GM12891 (cell line): Measurements from ENCODE around the gene SLC22A8. TPM values are rescaled to one million over a fixed set of nuclear protein-coding genes. Genes with fewer than 3 reads are reported as not detected.
"Not testable (repeated sequence)": the region's sequence is repeated elsewhere in the genome, so short reads cannot be mapped to it uniquely, and the experiment has no call there.

Source experiments
- DNase-seq: peaks from one replicate; pipeline ENCODE4 v3.0.0; 2011; ENCODE audit warnings: low spot score; ENCODE audit not compliant: insufficient read length
- FAIRE-seq: peaks from 2 replicates; lab custom pipeline; 2011; peaks lifted over from hg19 to GRCh38; lab: Jason Lieb, UNC
- PAX5 ChIP-seq: IDR thresholded peaks from 2 replicates; pipeline ENCODE4 v1.6.1; 2011; ENCODE audit warnings: low read length, moderate library complexity, mild to moderate bottlenecking; ENCODE audit not compliant: insufficient read depth, severe bottlenecking
- POLR2A ChIP-seq: IDR thresholded peaks from 2 replicates; pipeline ENCODE4 v1.6.1; 2011; ENCODE audit warnings: low read depth, low read length, control low read depth
- POLR2AphosphoS5 ChIP-seq: IDR thresholded peaks from 2 replicates; pipeline ENCODE4 v1.6.1; 2011; ENCODE audit warnings: low read depth, low read length, control low read depth
- POU2F2 ChIP-seq: IDR thresholded peaks from 2 replicates; pipeline ENCODE4 v1.6.1; 2011; ENCODE audit warnings: low read depth, mild to moderate bottlenecking, control low read depth, low read length, moderate library complexity
- SPI1 ChIP-seq: IDR thresholded peaks from 2 replicates; pipeline ENCODE4 v1.6.1; 2011; ENCODE audit warnings: low read depth, low read length, control low read depth
- TAF1 ChIP-seq: IDR thresholded peaks from 2 replicates; pipeline ENCODE4 v1.6.1; 2011; ENCODE audit warnings: low read depth, low read length, control low read depth
- polyA plus RNA-seq: library from polyadenylated mRNA; unstranded; fragments of >200 nt; gene quantifications from one replicate; pipeline ENCODE4 v1.2.1, GENCODE V29; 2012; ENCODE audit warnings: low read depth, missing spikeins, inconsistent platforms; ENCODE audit not compliant: missing spikeins

Gene SLC22A8, protein sequence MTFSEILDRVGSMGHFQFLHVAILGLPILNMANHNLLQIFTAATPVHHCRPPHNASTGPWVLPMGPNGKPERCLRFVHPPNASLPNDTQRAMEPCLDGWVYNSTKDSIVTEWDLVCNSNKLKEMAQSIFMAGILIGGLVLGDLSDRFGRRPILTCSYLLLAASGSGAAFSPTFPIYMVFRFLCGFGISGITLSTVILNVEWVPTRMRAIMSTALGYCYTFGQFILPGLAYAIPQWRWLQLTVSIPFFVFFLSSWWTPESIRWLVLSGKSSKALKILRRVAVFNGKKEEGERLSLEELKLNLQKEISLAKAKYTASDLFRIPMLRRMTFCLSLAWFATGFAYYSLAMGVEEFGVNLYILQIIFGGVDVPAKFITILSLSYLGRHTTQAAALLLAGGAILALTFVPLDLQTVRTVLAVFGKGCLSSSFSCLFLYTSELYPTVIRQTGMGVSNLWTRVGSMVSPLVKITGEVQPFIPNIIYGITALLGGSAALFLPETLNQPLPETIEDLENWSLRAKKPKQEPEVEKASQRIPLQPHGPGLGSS
- polyA plus RNA-seq: not detected

GRCh38 chr11:63015521-63016215 is at the start of gene SLC22A8:
SLC22A8 (minus strand) TSS chr11:63015841; CDS start chr11:63014958, 883 bp downstream.
- DNase-seq: no peak
- FAIRE-seq: no peak
- TF ChIP-seq PAX5 (no peak), POLR2AphosphoS5 (no peak), SPI1 (no peak)

DNA sequence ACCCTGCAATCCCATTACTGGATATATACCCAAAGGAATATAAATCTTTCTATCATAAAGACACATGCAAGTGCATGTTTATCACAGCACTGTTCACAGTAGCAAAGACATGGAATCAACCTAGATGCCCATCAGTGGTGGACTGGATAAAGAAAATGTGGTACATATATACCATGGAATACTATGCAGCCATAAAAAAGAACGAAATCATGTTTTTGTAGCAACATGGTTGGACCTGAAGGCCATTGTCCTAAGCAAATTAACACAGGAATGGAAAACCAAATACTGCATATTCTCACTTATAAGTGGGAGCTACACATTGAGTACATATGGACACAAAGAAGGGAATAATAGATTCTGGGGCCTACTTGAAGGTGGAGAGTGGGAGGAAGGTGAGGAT is 30.6 kb upstream of the SLC22A8 start:
- DNase-seq, FAIRE-seq: not testable (repeated sequence)

GRCh38 chr11:63042596-63042995 is 27.0 kb upstream of the SLC22A8 start:
- FAIRE-seq (no peak), DNase-seq (no peak)
- TF ChIP-seq SPI1 (no peak), TAF1 (no peak), POU2F2 (no peak), POLR2A (no peak), POLR2AphosphoS5 (no peak), PAX5 (no peak)

- DNase-seq (no peak), FAIRE-seq (no peak)
- TF ChIP-seq PAX5: no peak
- no peak for TF ChIP-seq SPI1
- TF ChIP-seq POU2F2: no peak
- TF ChIP-seq TAF1: no peak
- TF ChIP-seq POLR2AphosphoS5: no peak
- TF ChIP-seq POLR2A: no peak
Observed at GRCh38 chr11:63032457-63032856, 16.8 kb upstream of the SLC22A8 start.

DNA sequence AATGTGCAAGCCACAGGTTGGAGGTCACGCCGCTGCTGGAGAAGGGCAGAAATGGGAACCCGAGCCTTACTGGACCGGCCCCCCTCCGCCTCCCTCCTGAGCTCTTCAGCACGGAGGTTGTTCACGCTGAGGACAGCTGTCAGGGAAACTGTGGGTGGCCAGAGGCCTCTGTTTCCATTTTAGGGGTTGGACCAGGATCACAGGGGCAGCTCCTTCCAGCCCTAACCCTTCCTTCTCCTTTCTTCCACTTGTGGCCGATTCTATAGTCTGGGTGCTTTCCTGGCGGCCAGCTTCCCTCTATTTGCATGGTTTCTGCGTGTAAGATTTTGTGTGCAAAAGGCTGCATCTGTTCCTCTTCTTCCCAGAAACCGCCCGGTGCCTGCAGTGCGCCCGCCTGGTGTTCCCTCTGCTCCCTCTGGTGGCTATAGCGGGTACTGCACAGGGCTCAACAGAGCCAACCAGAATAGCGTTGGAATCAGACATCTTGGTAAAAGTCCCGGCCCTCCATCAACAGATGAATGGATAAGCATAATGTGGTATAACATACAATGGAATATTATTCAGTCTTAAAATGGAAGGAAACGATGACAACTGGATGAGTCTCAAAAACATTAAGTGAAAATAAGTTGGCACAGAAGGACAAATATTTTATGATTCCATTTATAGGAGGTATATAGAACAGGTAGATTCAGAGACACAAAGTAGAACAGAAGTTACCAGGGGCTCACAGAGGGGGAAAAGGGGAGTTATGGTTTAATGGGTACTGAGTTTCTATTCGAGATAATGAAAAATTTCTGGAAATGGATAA is 8.4 kb upstream of the SLC22A8 start:
- peak; percentile 97 for FAIRE-seq
- DNase-seq: peak; percentile 70
- TF ChIP-seq PAX5: no peak
- TF ChIP-seq POLR2A: no peak
- peak; percentile 9; the same call in 1 of the 2 replicates for TF ChIP-seq SPI1

DNA sequence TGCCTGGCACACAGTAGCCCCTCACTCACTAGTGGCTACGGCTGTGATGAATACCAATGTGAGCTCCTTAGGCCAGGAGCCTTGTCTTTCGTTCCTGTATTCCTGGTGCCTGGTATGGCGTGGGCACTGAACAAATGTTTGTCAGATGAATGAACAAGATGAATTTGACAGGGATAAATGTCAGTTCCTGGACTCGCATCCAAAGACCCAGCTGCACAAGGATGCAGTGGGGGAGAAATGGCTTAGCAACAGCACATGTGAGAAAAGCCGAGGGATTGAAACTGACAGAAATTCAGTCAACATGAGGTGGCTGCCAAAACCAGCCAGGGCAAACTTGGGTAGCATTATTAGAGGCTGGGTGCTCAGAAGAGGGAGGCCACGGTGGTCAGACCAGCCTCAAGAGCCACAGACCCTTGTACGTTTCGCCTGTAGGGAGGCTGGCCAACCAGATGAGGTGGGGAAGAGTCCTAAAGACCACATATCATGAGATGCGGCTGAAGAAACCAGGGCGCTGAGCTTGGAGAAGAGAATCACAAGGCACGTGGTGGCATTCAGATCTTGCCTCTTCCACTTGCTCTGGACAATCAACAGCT is 7.7 kb upstream of the SLC22A8 start:
- TF ChIP-seq SPI1 (no peak), POLR2AphosphoS5 (no peak), POU2F2 (no peak), TAF1 (no peak), POLR2A (no peak), PAX5 (no peak)
- DNase-seq: no peak
- FAIRE-seq: no peak

- TF ChIP-seq SPI1: no peak
- no peak for TF ChIP-seq POLR2AphosphoS5
- TF ChIP-seq TAF1: no peak
- TF ChIP-seq POU2F2: no peak
- TF ChIP-seq POLR2A: no peak
- no peak for TF ChIP-seq PAX5
- DNase-seq (no peak), FAIRE-seq (no peak)
Observed at GRCh38 chr11:63022441-63022840, 6.8 kb upstream of the SLC22A8 start.

GRCh38 chr11:63020671-63021291 is 5.1 kb upstream of the SLC22A8 start:
- FAIRE-seq (no peak), DNase-seq (no peak)
- TF ChIP-seq PAX5: no peak
- no peak for TF ChIP-seq SPI1
- no peak for TF ChIP-seq TAF1
- no peak for TF ChIP-seq POLR2AphosphoS5
- TF ChIP-seq POU2F2: no peak
- TF ChIP-seq POLR2A: no peak

- no peak for FAIRE-seq
- TF ChIP-seq POLR2A: no peak
- TF ChIP-seq SPI1: no peak
- no peak for TF ChIP-seq PAX5
- no peak for DNase-seq
Observed at GRCh38 chr11:63019506-63019905, 3.9 kb upstream of the SLC22A8 start.
